Hair follicle dermal papilla cell (primary cell): ENCODE measurements around the gene TLR10. TPM values are rescaled to one million over a fixed set of nuclear protein-coding genes. Genes with fewer than 3 reads are reported as not detected.

Experiments used
- small RNA-seq: library from RNA; depleted of rRNA; stranded (forward); fragments of <200 nt; gene quantifications from one replicate; pipeline ENCODE3, GENCODE V24; 2012
- total RNA-seq: library from RNA; depleted of rRNA; stranded (reverse); fragments of >200 nt; gene quantifications from 2 replicates; pipeline ENCODE4 v1.2.3, GENCODE V29; 2012

The TLR10 gene
- total RNA-seq: not detected in 2 replicates

GRCh38 chr4:38782452-38783108 lies at the start of gene TLR10:
Gene TLR10, minus strand, starts transcription at chr4:38782990. Its CDS starts 7,400 bp downstream, at chr4:38775590.

GRCh38 chr4:38804654-38805295 lies 22.0 kb upstream of the TLR10 start, which contains the start of gene TLR1:
Gene TLR1, minus strand, starts transcription at chr4:38804791. Its CDS starts 5,960 bp downstream, at chr4:38798831.

Small RNA genes within 50 kb of the gene (small RNA-seq; reads per million reads assigned to genes)
- not detected for gene RNA5SP158

Other genes starting within 250 kb of the TLR10 start
- gene KLF3, start 118.8 kb downstream of the TLR10 start, total RNA-seq: 34.6 and 51.9 TPM in 2 replicates
- 1.1 and 1.5 TPM in 2 replicates for gene TLR1, start 21.8 kb upstream of the TLR10 start, total RNA-seq
- gene TLR6, start 73.8 kb upstream of the TLR10 start, total RNA-seq: 3.1 and 3.9 TPM in 2 replicates
- gene FAM114A1, start 84.8 kb upstream of the TLR10 start, total RNA-seq: 406 and 462 TPM in 2 replicates
- gene TMEM156, start 249.4 kb upstream of the TLR10 start, total RNA-seq: not detected in 2 replicates